IMR-90 (cell line): ENCODE data around the gene GP1BA.

Experiments
- CEBPB ChIP-seq: IDR thresholded peaks from 2 replicates; pipeline ENCODE4 v1.6.1; 2012; ENCODE audit warnings: low read depth, low read length, improper control_type of control experiment
- ELK1 ChIP-seq: fragments of 150-350 bp; IDR thresholded peaks from 2 replicates; pipeline ENCODE4 v1.6.1; 2016; ENCODE audit warnings: low read depth, mild to moderate bottlenecking, low read length, moderate library complexity, borderline replicate concordance
- FOS ChIP-seq: fragments of 150-350 bp; IDR thresholded peaks from 2 replicates; pipeline ENCODE4 v1.6.1; 2016; ENCODE audit warnings: low read depth, low read length
- MAFK ChIP-seq: IDR thresholded peaks from 2 replicates; pipeline ENCODE4 v1.6.1; 2012; ENCODE audit warnings: low read depth, low read length, improper control_type of control experiment
- MXI1 ChIP-seq: IDR thresholded peaks from 2 replicates; pipeline ENCODE4 v1.6.1; 2012; ENCODE audit warnings: low read depth, mild to moderate bottlenecking, low read length, moderate library complexity, borderline replicate concordance
- POLR2A ChIP-seq: IDR thresholded peaks from 2 replicates; pipeline ENCODE4 v1.6.1; 2012; ENCODE audit warnings: mild to moderate bottlenecking, low read depth, low read length
- RAD21 ChIP-seq: IDR thresholded peaks from 2 replicates; pipeline ENCODE4 v1.6.1; 2012; ENCODE audit warnings: low read length, improper control_type of control experiment
- RCOR1 ChIP-seq: IDR thresholded peaks from 2 replicates; pipeline ENCODE4 v1.6.1; 2012; ENCODE audit warnings: mild to moderate bottlenecking, low read length, improper control_type of control experiment; ENCODE audit not compliant: insufficient replicate concordance
- RFX5 ChIP-seq: IDR thresholded peaks from 2 replicates; pipeline ENCODE4 v1.8.0; 2012; ENCODE audit warnings: low read depth, mild to moderate bottlenecking, low read length, moderate library complexity
- SMC3 ChIP-seq: fragments of 150-350 bp; IDR thresholded peaks from 2 replicates; pipeline ENCODE4 v1.6.1; 2016; ENCODE audit warnings: low read depth, mild to moderate bottlenecking, antibody characterized with exemption, low read length, moderate library complexity
- TF ChIP-seq, protein P1 (sequence below): conservative IDR thresholded peaks from 2 replicates; pipeline ENCODE4 v1.5.1; 2012; ENCODE audit warnings: mild to moderate bottlenecking, low read depth, low read length, improper control_type of control experiment

GRCh38 chr17:4974115-4974670 lies 42.1 kb downstream of the GP1BA start:
- TF ChIP-seq, protein P1, sequence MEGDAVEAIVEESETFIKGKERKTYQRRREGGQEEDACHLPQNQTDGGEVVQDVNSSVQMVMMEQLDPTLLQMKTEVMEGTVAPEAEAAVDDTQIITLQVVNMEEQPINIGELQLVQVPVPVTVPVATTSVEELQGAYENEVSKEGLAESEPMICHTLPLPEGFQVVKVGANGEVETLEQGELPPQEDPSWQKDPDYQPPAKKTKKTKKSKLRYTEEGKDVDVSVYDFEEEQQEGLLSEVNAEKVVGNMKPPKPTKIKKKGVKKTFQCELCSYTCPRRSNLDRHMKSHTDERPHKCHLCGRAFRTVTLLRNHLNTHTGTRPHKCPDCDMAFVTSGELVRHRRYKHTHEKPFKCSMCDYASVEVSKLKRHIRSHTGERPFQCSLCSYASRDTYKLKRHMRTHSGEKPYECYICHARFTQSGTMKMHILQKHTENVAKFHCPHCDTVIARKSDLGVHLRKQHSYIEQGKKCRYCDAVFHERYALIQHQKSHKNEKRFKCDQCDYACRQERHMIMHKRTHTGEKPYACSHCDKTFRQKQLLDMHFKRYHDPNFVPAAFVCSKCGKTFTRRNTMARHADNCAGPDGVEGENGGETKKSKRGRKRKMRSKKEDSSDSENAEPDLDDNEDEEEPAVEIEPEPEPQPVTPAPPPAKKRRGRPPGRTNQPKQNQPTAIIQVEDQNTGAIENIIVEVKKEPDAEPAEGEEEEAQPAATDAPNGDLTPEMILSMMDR, result no peak
- TF ChIP-seq RFX5 (no peak), RAD21 (no peak), MAFK (no peak), POLR2A (no peak), ELK1 (no peak), FOS (no peak), RCOR1 (no peak), SMC3 (no peak), MXI1 (no peak), CEBPB (no peak)
